Measurements from ENCODE around the gene HAUS8. TPM values are rescaled to one million over a fixed set of nuclear protein-coding genes. Genes with fewer than 3 reads are reported as not detected.

HAUS8 gene
- total RNA-seq, 1 experiment from 2014 or later: 13.8 TPM

GRCh38 chr19:17075864-17076542 is 751 bp upstream of the HAUS8 start:
- peak; percentile 27 for DNase-seq (ENCODE audit: low read depth)

DNA sequence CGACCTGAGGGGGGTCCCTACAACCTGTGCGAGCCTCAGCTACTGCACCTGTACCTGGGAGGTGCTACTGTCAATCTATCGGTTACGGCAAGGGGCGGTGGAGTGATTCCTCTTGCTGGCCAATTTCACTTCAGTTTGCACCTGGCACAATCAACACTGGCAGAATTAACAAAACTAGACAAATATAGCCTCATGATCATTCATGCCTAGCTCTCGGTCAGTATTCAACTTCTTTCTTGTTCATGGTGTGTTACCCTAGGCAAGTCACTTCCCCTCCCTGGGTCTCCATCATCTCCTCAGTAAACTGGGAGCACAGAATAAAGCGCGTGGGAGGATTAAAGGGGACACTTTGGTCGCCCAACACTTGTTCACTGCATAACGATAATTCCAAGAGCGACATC is 618 bp downstream of the HAUS8 start:
- no peak for DNase-seq (ENCODE audit: low read depth)

DNA sequence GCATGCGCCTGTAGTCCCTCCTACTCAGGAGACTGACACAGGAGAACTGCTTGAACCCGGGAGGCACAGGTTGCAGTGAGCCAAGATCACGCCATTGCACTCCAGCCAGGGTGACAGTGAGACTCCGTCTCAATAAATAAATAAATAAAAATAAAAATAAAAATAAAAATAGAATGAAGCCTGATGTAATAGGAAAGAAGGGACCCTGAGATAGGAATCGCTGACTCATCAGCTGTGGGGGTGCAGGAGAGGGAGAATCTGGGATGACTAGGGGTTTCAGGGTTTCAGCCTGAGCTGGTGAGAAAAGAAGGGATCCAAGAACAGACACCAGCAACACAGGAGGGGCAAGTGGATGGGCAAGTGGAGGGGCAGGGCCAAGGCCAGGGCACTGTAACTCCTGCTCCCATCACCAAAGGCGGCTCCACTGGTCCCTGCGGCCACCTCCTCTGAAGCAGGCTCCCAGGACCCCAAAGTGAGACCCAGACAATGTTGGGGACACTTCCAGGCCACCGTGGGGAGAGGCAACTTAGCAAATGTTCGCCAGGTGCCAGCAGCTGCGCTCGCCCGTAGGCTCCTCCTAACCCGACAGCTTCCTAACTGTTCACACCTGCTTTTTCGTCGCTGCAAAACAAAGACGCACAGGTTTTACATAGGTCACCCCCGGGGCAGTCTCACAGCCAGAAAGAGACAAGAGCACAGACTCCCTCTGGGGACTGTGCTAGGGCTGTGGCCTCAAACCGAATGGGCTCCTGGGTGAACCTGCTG is 1.2 kb downstream of the HAUS8 start:
- no peak for DNase-seq (ENCODE audit: low read depth)

DNA sequence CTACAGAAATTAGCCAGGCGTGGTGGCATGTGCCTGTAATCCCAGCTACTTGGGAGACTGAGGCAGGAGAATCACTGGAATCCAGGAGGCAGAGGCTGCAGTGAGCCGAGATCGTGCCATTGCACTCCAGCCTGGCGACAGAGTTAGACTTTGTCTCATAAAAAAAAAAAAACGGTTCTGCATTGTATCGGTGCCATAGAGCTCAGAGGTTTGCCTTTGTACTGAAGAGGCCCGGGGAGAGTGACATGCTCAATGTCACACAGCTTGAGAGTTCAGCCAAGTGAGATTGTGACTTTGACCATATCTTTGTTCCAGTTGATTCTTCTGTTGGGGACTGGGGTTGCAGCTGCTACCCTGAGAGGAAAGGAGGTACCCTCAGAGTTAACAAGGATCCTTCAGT is 4.3 kb downstream of the HAUS8 start:
- DNase-seq (ENCODE audit: low read depth): no peak

- no peak for DNase-seq (ENCODE audit: low read depth)
Measured at GRCh38 chr19:17070421-17070820, 4.8 kb downstream of the HAUS8 start.

DNA sequence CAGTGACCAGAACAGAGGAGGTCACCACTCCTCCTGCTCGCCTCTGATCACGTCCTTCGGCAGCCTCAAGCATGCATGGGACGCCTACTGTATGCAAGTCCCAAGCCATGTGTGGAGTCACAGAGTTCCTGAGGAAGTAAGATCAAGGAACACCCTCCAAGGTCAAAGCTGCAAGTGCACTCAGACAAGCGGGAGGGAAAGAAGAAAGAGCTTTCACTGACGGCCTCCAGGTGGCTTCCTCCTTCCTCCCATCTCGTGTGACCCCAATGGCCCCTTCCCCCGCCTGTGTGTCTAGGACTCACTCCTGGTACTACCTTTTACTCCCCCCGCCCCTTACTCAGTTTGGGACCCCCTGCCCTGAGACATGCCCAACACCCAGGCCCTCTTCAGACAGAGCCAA is 6.1 kb downstream of the HAUS8 start:
- no peak for DNase-seq (ENCODE audit: low read depth)

GRCh38 chr19:17063428-17063827 is 11.8 kb downstream of the HAUS8 start:
- DNase-seq (ENCODE audit: low read depth): no peak

DNA sequence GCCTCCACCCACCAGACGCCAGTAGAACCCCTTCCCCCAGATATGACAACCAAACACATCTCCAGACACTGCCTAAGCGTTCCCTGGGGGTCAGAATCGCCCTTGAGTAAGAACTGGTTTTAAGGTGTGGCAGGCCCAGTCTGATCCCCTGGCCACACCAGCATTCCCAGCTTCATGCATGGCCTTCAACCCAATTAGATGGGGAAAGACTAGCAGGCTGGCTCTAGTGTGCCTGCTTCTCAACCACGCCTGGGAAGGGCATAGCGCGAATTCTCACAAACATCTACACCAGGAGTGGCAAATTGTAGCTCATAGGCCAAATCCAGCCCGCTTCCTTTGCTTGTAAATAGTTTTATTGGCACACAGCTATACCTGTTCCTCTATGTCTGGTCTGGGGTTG is 13.6 kb downstream of the HAUS8 start:
- DNase-seq (ENCODE audit: low read depth): no peak

GRCh38 chr19:17061205-17061604 is 14.0 kb downstream of the HAUS8 start:
- no peak for DNase-seq (ENCODE audit: low read depth)

- DNase-seq (ENCODE audit: low read depth): no peak
Measured at GRCh38 chr19:17060802-17061201, 14.4 kb downstream of the HAUS8 start.

- peak; percentile 14 for DNase-seq (ENCODE audit: low read depth)
Measured at GRCh38 chr19:17058236-17058635, 17.0 kb downstream of the HAUS8 start.

DNA sequence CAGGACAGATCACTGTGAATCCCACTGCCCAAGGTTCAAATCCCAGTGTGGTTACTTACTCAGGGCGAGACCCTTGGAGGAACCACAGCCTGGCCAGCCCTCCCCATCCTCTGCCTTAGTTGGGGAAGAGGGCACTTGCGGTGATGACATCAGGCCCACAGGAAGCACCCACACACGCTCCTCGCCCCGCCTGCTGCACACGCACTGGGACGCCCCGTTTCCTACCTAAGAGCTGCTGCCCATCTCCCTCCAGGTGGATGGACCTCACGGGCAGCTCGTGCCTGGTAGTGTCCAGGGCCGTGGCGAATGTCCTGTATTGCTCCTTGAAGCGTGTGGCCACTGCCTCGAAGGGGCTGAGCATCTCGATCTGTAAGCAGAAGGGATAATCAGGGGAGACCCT is 19.6 kb downstream of the HAUS8 start:
- DNase-seq (ENCODE audit: low read depth): no peak

- no peak for DNase-seq (ENCODE audit: low read depth)
Measured at GRCh38 chr19:17054746-17055145, 20.5 kb downstream of the HAUS8 start.

GRCh38 chr19:17052439-17052838 is 22.8 kb downstream of the HAUS8 start:
- DNase-seq (ENCODE audit: low read depth): peak; percentile 39

GRCh38 chr19:17049711-17050280 is 25.5 kb downstream of the HAUS8 start:
- DNase-seq (ENCODE audit: low read depth): peak; percentile 39

GRCh38 chr19:17048885-17049453 is 26.3 kb downstream of the HAUS8 start:
- no peak for DNase-seq (ENCODE audit: low read depth)

GRCh38 chr19:17045907-17046502 is 29.2 kb downstream of the HAUS8 start:
- DNase-seq (ENCODE audit: low read depth): no peak

GRCh38 chr19:17043744-17044143 is 31.5 kb downstream of the HAUS8 start:
- no peak for DNase-seq (ENCODE audit: low read depth)

DNA sequence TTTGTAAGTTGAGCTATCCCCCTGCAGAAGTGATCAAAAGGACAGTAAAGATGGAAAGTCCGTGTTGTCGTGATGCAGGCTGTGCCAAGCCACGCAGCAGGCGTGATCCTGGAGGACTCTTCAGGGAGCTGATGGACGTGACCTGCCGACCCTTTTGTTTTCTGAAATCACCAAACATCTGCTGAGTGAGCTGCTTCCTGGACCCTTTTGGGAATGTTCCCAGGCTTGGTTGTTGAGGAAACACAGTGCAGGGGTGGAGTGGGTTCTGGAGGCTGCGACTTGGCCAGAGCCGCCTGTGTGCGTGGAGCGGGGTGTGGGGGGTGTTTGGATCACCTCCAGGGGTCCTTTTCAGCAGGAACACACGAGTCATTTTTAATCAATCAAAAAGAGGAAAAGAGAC is 33.3 kb downstream of the HAUS8 start:
- peak; percentile 11 for DNase-seq (ENCODE audit: low read depth)

- DNase-seq (ENCODE audit: low read depth): peak; percentile 11
Measured at GRCh38 chr19:17037966-17038500, 37.2 kb downstream of the HAUS8 start.

- no peak for DNase-seq (ENCODE audit: low read depth)
Measured at GRCh38 chr19:17037184-17037583, 38.1 kb downstream of the HAUS8 start.

- DNase-seq (ENCODE audit: low read depth): no peak
Measured at GRCh38 chr19:17036640-17037039, 38.6 kb downstream of the HAUS8 start.

Data from RPMI7951 (cell line).